Fibroblast of pulmonary artery (primary cell): ENCODE results near the gene FURIN.

Source experiments
- DNase-seq: peaks from one replicate; pipeline ENCODE4 v3.0.0-alpha.2; 2010; ENCODE audit warnings: low read depth
- H3K4me3 ChIP-seq: replicated peaks from 2 replicates; pipeline ENCODE4 v1.5.1; 2011; ENCODE audit warnings: low read depth, mild to moderate bottlenecking, control low read depth, low read length, moderate library complexity
- TF ChIP-seq, protein P1 (sequence below): IDR thresholded peaks from 2 replicates; pipeline ENCODE4 v1.5.1; 2011; ENCODE audit warnings: mild to moderate bottlenecking, control low read depth, low read length, inconsistent platforms; ENCODE audit errors: missing control alignments

Gene FURIN

DNA sequence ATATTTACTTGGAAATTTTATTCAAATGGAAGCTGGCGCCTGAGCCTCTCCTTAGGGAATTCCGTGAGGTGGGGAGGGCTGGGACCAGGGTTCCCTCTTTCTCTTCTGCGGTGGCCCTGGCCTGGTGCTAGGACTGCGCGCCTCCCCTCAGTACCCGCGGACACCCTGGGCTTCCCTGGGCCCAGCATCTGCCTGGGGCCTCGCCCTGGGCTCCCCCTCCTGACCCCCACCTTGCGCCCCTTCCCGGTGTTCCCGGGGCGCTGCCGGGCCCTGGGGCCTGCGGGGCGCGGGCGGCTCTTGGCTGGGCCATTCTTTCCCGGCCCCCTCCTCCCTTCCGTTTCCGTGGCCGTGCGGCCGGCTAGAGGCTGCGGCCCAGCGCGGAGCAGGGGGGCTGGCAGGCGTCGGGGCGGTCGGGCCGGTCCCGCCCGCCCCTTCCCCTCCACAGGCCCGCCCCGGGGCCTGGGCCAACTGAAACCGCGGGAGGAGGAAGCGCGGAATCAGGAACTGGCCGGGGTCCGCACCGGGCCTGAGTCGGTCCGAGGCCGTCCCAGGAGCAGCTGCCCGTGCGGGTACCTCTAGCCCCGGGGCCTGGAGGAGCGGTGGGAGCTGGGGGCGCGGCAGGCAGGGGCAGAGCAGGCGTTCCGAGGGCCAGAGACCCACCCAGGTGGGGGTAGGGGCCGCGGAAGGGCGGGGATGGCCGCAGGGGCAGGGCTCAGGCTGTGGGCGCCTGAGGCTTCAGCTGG, 15.8 kb downstream of the FURIN start, which contains the start of gene FES:
Gene FES, plus strand, starts transcription at position 529 of the 743 bp plus-strand sequence. CDS start 542 bp downstream, outside the sequence.
- peak; percentile 50 for DNase-seq
- TF ChIP-seq, protein P1, sequence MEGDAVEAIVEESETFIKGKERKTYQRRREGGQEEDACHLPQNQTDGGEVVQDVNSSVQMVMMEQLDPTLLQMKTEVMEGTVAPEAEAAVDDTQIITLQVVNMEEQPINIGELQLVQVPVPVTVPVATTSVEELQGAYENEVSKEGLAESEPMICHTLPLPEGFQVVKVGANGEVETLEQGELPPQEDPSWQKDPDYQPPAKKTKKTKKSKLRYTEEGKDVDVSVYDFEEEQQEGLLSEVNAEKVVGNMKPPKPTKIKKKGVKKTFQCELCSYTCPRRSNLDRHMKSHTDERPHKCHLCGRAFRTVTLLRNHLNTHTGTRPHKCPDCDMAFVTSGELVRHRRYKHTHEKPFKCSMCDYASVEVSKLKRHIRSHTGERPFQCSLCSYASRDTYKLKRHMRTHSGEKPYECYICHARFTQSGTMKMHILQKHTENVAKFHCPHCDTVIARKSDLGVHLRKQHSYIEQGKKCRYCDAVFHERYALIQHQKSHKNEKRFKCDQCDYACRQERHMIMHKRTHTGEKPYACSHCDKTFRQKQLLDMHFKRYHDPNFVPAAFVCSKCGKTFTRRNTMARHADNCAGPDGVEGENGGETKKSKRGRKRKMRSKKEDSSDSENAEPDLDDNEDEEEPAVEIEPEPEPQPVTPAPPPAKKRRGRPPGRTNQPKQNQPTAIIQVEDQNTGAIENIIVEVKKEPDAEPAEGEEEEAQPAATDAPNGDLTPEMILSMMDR, result no peak
- peak within 1 kb of the TSS; percentile 57 for H3K4me3 ChIP-seq

DNA sequence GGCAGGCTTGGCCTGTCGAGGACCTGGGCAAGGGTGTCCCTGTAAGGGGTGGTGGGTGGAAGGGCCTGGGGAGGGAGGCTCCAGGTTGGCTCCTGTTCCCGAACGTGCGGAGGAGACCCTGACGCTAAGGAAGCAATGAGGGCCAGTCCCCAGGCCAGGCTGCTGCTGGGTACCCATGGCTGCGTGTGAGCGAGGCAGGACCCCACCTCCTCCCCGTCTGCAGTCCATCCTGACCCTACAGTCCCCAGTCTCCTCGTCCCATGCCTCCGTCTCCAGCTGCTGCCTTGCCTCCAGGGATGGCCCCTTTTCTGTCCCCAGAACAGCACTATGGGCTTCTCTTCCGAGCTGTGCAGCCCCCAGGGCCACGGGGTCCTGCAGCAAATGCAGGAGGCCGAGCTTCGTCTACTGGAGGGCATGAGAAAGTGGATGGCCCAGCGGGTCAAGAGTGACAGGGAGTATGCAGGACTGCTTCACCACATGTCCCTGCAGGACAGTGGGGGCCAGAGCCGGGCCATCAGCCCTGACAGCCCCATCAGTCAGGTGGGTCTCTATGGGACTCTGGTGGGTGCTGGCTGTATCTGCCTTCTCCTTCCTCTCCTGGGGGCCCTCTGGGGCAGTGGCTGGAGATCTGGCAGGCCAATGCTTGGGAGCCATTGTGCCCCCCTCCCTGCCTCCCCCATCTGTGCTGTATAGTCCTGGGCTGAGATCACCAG, 16.5 kb downstream of the FURIN start:
- no peak for DNase-seq
- H3K4me3 ChIP-seq, result peak overlapping the region; percentile 57
- TF ChIP-seq, protein P1, result no peak

DNA sequence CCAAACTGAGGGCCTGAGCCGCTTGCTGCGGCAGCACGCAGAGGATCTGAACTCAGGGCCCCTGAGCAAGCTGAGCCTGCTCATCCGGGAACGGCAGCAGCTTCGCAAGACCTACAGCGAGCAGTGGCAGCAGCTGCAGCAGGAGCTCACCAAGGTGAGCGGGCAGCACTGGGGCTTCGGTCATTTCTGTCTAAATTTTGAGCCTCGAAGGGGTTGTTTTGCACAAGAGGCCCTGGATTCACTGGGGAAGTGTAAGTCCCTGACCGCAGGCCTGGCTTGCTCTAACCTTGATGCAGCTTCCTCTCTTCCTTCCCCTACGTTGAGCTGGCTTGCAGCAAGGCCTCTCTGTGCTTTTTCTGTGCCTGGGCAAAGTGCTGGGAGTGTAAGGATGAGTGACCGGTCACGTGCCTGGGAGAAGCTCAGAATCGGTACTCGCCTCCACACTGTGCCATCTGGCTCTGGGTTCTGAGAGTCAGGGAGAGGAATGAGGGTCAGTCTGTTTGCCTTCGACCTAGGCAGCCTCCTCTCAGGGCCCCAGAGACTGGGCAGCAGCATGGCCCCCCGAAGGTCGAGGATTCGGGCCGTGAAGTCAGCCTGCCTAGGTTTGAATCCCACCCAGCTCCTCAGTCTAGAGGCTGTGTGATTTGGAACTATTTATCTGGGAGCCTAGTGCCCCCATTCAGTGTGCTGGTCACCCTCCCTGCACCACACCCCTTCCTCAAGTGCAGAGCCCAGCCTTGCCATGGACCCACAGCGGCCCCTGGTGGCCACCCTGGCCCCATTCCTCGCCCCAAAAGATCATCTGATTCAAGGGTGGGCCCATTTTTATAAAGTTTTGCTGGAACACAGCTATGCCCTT, 17.3 kb downstream of the FURIN start:
- TF ChIP-seq, protein P1, result peak; percentile 98
- H3K4me3 ChIP-seq, result no peak overlapping the region
- DNase-seq, result peak; percentile 70

DNA sequence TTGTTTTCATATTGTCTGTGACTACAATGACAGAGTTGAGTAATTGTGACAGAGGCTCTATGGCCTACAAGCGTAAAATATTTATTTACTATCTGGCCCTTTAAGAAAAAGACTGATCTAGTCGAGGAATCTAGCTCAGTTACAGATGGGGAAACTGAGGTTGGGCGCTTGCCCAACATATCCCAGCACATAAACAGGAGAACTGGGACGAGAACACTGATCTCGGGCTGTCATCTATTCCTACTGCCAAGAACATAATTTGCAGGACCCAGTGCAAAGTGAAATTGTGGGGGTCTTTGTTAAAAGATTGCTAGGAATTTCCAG, 17.9 kb downstream of the FURIN start:
- no peak overlapping the region for H3K4me3 ChIP-seq
- TF ChIP-seq, protein P1, result no peak
- no peak for DNase-seq

DNA sequence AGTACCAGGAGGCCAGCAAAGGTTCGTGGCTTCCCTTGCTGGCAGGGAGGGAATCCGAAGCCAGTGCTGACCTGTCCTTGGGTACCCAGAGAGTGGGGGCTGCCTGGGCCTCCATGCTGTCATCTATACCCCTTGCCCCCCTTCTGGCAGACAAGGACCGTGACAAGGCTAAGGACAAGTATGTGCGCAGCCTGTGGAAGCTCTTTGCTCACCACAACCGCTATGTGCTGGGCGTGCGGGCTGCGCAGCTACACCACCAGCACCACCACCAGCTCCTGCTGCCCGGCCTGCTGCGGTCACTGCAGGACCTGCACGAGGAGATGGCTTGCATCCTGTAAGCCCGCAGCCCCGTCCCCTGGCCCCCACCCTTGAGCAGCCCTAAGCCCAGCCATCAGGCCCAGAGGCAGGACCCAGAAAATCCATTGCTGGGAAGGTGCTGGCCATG, 18.7 kb downstream of the FURIN start:
- TF ChIP-seq, protein P1, result no peak
- H3K4me3 ChIP-seq, result no peak overlapping the region
- no peak for DNase-seq

DNA sequence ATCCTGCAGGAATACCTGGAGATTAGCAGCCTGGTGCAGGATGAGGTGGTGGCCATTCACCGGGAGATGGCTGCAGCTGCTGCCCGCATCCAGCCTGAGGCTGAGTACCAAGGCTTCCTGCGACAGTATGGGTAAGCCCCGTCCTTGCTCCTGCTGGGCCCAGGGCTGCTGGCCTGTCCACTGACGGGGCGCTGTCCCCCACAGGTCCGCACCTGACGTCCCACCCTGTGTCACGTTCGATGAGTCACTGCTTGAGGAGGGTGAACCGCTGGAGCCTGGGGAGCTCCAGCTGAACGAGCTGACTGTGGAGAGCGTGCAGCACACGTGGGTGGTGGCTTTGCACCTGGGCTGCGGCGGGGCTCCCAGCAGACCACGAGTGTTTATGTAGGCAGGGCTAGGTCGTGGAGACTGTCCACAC, 20.9 kb downstream of the FURIN start:
- no peak overlapping the region for H3K4me3 ChIP-seq
- no peak for DNase-seq
- TF ChIP-seq, protein P1, result no peak
